GM12878 (cell line): ENCODE results near the gene CTIF.

Source experiments
- FOXM1 ChIP-seq: IDR thresholded peaks from 2 replicates; pipeline ENCODE4 v1.6.1; 2012; ENCODE audit warnings: low read depth, mild to moderate bottlenecking, inconsistent platforms, low read length, moderate library complexity
- IRF4 ChIP-seq: IDR thresholded peaks from 2 replicates; pipeline ENCODE4 v1.6.1; 2011; ENCODE audit warnings: low read depth, low read length
- PAX5 ChIP-seq: IDR thresholded peaks from 2 replicates; pipeline ENCODE4 v1.6.1; 2011; ENCODE audit warnings: low read depth, low read length, borderline replicate concordance
- POLR2A ChIP-seq: IDR thresholded peaks from 2 replicates; pipeline ENCODE4 v1.6.1; 2011; ENCODE audit warnings: low read depth, mild to moderate bottlenecking, low read length
- TF ChIP-seq, protein P1 (sequence below): IDR thresholded peaks from 2 replicates; pipeline ENCODE4 v1.6.1; 2012; ENCODE audit warnings: mild to moderate bottlenecking, low read depth, low read length

- no peak for TF ChIP-seq IRF4
- no peak for TF ChIP-seq POLR2A
- TF ChIP-seq, protein P1, sequence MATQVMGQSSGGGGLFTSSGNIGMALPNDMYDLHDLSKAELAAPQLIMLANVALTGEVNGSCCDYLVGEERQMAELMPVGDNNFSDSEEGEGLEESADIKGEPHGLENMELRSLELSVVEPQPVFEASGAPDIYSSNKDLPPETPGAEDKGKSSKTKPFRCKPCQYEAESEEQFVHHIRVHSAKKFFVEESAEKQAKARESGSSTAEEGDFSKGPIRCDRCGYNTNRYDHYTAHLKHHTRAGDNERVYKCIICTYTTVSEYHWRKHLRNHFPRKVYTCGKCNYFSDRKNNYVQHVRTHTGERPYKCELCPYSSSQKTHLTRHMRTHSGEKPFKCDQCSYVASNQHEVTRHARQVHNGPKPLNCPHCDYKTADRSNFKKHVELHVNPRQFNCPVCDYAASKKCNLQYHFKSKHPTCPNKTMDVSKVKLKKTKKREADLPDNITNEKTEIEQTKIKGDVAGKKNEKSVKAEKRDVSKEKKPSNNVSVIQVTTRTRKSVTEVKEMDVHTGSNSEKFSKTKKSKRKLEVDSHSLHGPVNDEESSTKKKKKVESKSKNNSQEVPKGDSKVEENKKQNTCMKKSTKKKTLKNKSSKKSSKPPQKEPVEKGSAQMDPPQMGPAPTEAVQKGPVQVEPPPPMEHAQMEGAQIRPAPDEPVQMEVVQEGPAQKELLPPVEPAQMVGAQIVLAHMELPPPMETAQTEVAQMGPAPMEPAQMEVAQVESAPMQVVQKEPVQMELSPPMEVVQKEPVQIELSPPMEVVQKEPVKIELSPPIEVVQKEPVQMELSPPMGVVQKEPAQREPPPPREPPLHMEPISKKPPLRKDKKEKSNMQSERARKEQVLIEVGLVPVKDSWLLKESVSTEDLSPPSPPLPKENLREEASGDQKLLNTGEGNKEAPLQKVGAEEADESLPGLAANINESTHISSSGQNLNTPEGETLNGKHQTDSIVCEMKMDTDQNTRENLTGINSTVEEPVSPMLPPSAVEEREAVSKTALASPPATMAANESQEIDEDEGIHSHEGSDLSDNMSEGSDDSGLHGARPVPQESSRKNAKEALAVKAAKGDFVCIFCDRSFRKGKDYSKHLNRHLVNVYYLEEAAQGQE, result no peak
- no peak for TF ChIP-seq PAX5
- no peak for TF ChIP-seq FOXM1
These were observed 267.9 kb downstream of the CTIF start for GRCh38 chr18:48806551-48807261.
